Measurements from ENCODE around the gene CHTOP. TPM values are rescaled to one million over a fixed set of nuclear protein-coding genes. Genes with fewer than 3 reads are reported as not detected.
A peak's percentile ranks its signal among the peaks of the same experiment; 100 is the strongest.

Gene CHTOP
- total and polyA plus RNA-seq, 2 of the 4 experiments (the other 2 are of a cell fraction), result 33.9 to 50.8 TPM

GRCh38 chr1:153647346-153647714, 13.5 kb downstream of the CHTOP start:
- Histone ChIP-seq H2BK20ac (ENCODE audit: low read depth, low read length) (no peak overlapping the region), H3K18ac (ENCODE audit: low read depth, low read length) (no peak overlapping the region), H3K27me3 (ENCODE audit: control insufficient read depth, insufficient read depth, low read length) (no peaks in the 10 kb centered on the region), H2BK15ac (ENCODE audit: low read depth, low read length) (no peak overlapping the region), H3K9me3 (ENCODE audit: control insufficient read depth, insufficient read depth, low read length) (no peaks in the 10 kb centered on the region), H3K4me2 (ENCODE audit: low read depth, low read length) (no peak overlapping the region), H4K20me1 (ENCODE audit: insufficient read depth, low read length) (peaks cover 4% of the 10 kb centered on the region; the same call in 1 of the 2 replicates), H4K5ac (ENCODE audit: low read depth, low read length) (no peak overlapping the region), H2BK120ac (ENCODE audit: low read depth, low read length) (no peak overlapping the region), H2AK9ac (replicated peaks; ENCODE audit: low read depth, low read length, poor library complexity) (no peak overlapping the region), H3K79me1 (ENCODE audit: low read depth in 1 of 2, low read length in 2 of 2) (peaks cover 3 to 34% of the 10 kb centered on the region in 2 experiments; a peak in 3 of 4 replicates), H4K8ac (ENCODE audit: low read depth in 2 of 2, low read length in 2 of 2) (no peak overlapping the region), H3K36me3 (ENCODE audit: control insufficient read depth, insufficient read depth, low read length) (peaks cover 26% of the 10 kb centered on the region), H3K27ac (ENCODE audit: insufficient read depth, low read length) (no peak overlapping the region), H3K4ac (ENCODE audit: low read depth, low read length) (no peak overlapping the region), H3K14ac (replicated peaks; ENCODE audit: low read depth, low read length) (no peak overlapping the region), H3K23ac (ENCODE audit: low read depth, low read length) (no peak overlapping the region), H3K9me1 (ENCODE audit: insufficient read depth, low read length) (peaks cover 8% of the 10 kb centered on the region), H2AFZ (replicated peaks; ENCODE audit: low read length, poor library complexity) (peak overlapping the region; percentile 63), H3K4me3 (ENCODE audit: insufficient read depth, low read depth, low read length) (no peak overlapping the region), H2BK5ac (ENCODE audit: low read depth, low read length, poor library complexity, severe bottlenecking) (no peak overlapping the region), H2AK5ac (ENCODE audit: low read depth, low read length) (no peak overlapping the region), H3K56ac (ENCODE audit: extremely low read depth, insufficient read depth, low read length) (no peak overlapping the region), H3K4me1 (ENCODE audit: control insufficient read depth, insufficient read depth, low read length) (no peaks in the 10 kb centered on the region), H3K9ac (ENCODE audit: low read depth, low read length) (no peak overlapping the region), H4K91ac (ENCODE audit: insufficient read depth, low read depth, low read length) (no peak overlapping the region)
- intact Hi-C loops (cut with micrococcal nuclease), result no loop called here
- WGBS, 2 experiments (ENCODE audit: extremely low coverage in 2 of 2, insufficient read length in 1 of 2), result no CpG with 5 or more reads among the region's 2 CpGs
- in situ Hi-C loops (cut with MboI; ENCODE audit: low sequenced_read_pairs), result loop anchor here (10.0 kb wide), 1 partner anchor 133 kb away; no protein-coding TSS in a partner anchor
- ChIA-PET POLR2A (ENCODE audit: unreplicated experiment) (no interaction called here), CTCF (no interaction called here)
- DNase-seq, result no peak
- TF ChIP-seq MXI1 (IDR thresholded peaks at IDR 0.05; ENCODE audit: borderline replicate concordance, low read depth, low read length) (no peak), BHLHE40 (IDR thresholded peaks at IDR 0.05; ENCODE audit: low read depth, low read length) (no peak), SMC3 (IDR thresholded peaks at IDR 0.05; ENCODE audit: low read depth, low read length) (no peak), POLR2A (IDR thresholded peaks at IDR 0.05; ENCODE audit: low read depth, low read length) (no peak), FOS (IDR thresholded peaks at IDR 0.05; ENCODE audit: low read depth, low read length) (no peak), CTCF (conservative IDR thresholded peaks at IDR 0.05; ENCODE audit: low read depth, low read length) (no peak), RFX5 (IDR thresholded peaks at IDR 0.05; ENCODE audit: low read depth, low read length) (no peak), NFE2L2 (IDR thresholded peaks at IDR 0.05; ENCODE audit: low read depth, low read length) (no peak), MAFK (IDR thresholded peaks at IDR 0.05; ENCODE audit: low read depth, low read length) (no peak), RCOR1 (IDR thresholded peaks at IDR 0.05; ENCODE audit: insufficient replicate concordance, low read length) (no peak), RAD21 (IDR thresholded peaks at IDR 0.05; ENCODE audit: low read length) (no peak), MAZ (IDR thresholded peaks at IDR 0.05; ENCODE audit: borderline replicate concordance, low read depth, low read length) (no peak), ELK1 (IDR thresholded peaks at IDR 0.05; ENCODE audit: borderline replicate concordance, low read depth, low read length) (no peak), CHD1 (IDR thresholded peaks at IDR 0.05; ENCODE audit: low read depth, low read length) (no peak), USF2 (IDR thresholded peaks at IDR 0.05; ENCODE audit: low read depth, low read length) (no peak), CEBPB (IDR thresholded peaks at IDR 0.05; ENCODE audit: low read depth, low read length) (no peak)
- dilution Hi-C loops (cut with HindIII; ENCODE audit: low sequenced_read_pairs, unreplicated experiment), result no loop called here
- ATAC-seq (ENCODE audit: low read depth), result peak; percentile 40
- BruUV-seq (replicated peaks), result no TSS peak
